GM12892 (cell line): ENCODE data around the gene INTS6. TPM values are rescaled to one million over a fixed set of nuclear protein-coding genes. Genes with fewer than 3 reads are reported as not detected.
A peak's percentile ranks its signal among the peaks of the same experiment; 100 is the strongest.

ENCODE experiments used
- DNase-seq: peaks from one replicate; pipeline ENCODE4 v3.0.0; 2011; ENCODE audit not compliant: insufficient read length
- FAIRE-seq: peaks from 2 replicates; lab custom pipeline; 2011; peaks lifted over from hg19 to GRCh38; lab: Jason Lieb, UNC
- POLR2A ChIP-seq: IDR thresholded peaks from 2 replicates; pipeline ENCODE4 v1.6.1; 2011; ENCODE audit warnings: low read depth, low read length, control low read depth
- POLR2AphosphoS5 ChIP-seq: IDR thresholded peaks from 2 replicates; pipeline ENCODE4 v1.6.1; 2011; ENCODE audit warnings: low read depth, low read length, control low read depth
- TAF1 ChIP-seq: IDR thresholded peaks from 2 replicates; pipeline ENCODE4 v1.6.1; 2011; ENCODE audit warnings: low read depth, mild to moderate bottlenecking, control low read depth, low read length, borderline replicate concordance
- polyA plus RNA-seq: library from polyadenylated mRNA; unstranded; fragments of >200 nt; gene quantifications from one replicate; pipeline ENCODE4 v1.2.1, GENCODE V29; 2012; ENCODE audit warnings: missing spikeins, inconsistent platforms; ENCODE audit not compliant: missing spikeins

Gene INTS6, protein sequence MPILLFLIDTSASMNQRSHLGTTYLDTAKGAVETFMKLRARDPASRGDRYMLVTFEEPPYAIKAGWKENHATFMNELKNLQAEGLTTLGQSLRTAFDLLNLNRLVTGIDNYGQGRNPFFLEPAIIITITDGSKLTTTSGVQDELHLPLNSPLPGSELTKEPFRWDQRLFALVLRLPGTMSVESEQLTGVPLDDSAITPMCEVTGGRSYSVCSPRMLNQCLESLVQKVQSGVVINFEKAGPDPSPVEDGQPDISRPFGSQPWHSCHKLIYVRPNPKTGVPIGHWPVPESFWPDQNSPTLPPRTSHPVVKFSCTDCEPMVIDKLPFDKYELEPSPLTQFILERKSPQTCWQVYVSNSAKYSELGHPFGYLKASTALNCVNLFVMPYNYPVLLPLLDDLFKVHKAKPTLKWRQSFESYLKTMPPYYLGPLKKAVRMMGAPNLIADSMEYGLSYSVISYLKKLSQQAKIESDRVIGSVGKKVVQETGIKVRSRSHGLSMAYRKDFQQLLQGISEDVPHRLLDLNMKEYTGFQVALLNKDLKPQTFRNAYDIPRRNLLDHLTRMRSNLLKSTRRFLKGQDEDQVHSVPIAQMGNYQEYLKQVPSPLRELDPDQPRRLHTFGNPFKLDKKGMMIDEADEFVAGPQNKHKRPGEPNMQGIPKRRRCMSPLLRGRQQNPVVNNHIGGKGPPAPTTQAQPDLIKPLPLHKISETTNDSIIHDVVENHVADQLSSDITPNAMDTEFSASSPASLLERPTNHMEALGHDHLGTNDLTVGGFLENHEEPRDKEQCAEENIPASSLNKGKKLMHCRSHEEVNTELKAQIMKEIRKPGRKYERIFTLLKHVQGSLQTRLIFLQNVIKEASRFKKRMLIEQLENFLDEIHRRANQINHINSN
- 31.6 TPM for polyA plus RNA-seq

DNA sequence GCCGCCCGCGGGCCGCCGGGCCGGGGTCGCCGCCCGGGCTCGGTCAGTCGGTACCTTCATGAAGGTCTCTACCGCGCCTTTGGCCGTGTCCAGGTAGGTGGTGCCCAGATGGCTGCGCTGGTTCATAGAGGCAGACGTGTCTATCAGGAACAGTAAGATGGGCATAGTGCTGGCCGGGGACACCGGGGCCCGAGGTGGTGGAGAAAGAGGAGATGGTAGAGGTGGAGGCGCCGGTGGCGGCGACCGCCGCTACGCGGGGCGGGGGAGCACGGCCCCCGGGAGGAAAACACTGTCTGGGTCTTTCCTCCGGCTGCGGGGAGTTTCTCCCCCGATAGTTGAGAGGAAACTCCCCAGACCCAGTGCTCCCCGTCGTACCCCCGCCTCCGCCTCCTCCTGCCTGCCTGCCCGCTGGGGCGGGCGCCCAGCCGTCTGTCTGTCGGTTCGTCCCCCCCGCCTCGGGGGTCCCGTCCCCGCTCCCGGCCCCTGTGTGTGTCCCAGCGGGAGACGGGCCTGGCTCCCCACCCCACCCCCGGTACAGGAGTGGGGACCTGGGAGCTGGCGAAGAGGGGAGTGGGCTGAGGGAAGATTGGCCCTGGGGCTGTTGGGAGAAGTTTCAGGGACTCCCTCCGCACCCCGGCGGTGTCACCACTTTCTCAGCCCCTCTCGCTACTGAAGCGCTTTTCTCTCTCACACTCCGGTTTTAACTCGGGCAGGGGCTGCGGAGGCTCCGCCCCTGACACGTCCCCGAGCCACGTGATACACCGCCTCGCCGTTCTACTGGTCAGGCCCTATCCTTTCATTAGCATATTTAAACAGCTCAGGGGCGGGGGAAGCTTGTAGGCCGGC, at the start of gene INTS6:
Gene INTS6, minus strand, starts transcription at position 676 of the 846 bp plus-strand sequence. Its CDS starts 511 bp downstream, at position 165.
- DNase-seq (peak; percentile 71), FAIRE-seq (peak; percentile 99)
- TF ChIP-seq TAF1 (peak; percentile 98), POLR2A (peak; percentile 100), POLR2AphosphoS5 (peak; percentile 100)

DNA sequence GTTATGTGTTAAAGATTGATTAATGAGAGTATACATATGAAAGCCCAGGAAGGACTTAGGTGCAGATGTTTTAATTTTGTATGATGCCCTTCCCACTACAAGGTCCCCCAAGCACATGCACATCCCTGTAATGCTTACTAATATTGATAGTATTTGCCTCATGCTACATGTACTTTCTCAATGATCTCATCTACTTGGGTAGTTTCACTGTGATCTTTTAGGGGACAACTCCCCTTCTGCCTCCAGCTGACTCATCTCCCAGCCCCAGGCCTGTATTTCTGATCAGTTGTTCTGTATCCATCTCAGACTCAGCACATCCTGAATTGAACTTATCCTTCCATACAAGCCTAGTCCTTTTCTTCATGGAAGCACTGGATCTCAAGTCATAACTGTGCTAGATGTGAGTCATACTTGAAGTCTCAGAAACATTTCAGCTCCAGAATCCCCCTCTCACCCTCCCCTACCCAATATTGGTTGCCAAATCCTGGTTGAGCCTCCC, 49.4 kb upstream of the INTS6 start:
- TF ChIP-seq TAF1 (no peak), POLR2A (no peak), POLR2AphosphoS5 (no peak)
- FAIRE-seq (peak; percentile 88), DNase-seq (peak; percentile 29)

DNA sequence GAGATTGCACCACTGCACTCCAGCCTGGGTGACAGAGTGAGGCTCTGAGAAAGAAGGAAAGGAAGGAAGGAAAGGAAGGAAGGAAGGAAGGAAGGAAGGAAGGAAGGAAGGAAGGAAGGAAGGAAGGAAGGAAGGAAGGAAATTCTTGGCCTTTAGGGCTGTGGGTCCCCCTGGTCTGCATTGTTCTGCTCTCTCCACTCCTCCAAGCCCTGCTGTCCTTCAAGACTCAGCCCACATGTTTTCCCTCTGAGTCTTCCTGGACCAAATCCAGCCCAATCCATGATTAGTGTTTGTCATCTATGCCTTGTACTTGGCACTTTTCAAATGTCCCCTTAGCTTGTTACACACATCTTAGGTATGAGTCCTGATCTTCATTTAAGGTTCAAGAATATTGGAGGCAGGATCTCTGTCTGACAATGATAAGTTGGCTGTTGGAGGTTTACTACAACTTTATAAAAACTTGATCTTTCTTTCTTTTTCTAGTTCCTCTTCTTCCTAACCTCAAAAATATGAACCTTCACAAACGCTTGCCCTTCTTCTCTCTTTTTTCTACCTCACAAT, 48.8 kb upstream of the INTS6 start:
- TF ChIP-seq POLR2AphosphoS5 (no peak), TAF1 (no peak), POLR2A (no peak)
- no peak for FAIRE-seq
- DNase-seq: no peak

DNA sequence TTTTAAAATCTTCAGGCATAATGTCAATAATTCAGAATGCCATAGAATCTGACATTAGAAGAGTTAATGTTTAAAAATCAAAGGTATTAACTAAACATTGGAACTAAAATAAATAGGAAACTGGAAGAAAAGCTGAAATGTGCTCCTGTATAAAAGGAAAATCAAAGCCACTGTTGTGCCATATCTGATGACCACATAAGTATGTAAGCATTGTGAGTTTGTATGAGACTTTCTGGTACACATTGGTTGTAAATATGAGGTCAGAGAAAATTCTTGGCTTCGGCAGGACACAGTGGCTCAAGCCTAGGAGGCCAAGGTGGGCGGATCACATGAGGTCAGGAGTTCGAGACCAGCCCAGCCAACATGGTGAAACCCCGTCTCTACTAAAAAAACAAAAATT, 48.3 kb upstream of the INTS6 start:
- no peak for TF ChIP-seq POLR2A
- no peak for TF ChIP-seq TAF1
- TF ChIP-seq POLR2AphosphoS5: no peak
- FAIRE-seq (no peak), DNase-seq (no peak)

DNA sequence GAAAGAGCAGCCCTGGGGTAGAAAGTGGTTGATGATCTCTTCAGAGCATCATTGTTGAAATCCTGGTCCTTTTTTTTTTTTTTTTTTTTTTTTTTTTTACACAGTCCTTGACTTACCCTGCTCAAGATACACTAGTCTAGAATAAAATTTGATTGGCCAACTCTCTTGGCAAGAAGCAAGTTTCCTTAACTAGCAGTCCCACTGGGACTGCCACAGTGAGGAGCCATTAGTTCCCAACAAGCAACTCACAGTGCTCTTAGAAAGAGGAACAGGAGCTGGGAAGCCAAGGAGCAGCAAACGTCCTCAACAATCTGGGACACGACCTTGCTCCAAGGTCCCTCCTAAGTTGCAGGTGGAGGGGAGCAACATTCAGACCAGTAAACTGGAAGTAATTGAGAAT, 47.9 kb upstream of the INTS6 start:
- TF ChIP-seq POLR2AphosphoS5 (no peak), POLR2A (no peak), TAF1 (no peak)
- FAIRE-seq (no peak), DNase-seq (no peak)

DNA sequence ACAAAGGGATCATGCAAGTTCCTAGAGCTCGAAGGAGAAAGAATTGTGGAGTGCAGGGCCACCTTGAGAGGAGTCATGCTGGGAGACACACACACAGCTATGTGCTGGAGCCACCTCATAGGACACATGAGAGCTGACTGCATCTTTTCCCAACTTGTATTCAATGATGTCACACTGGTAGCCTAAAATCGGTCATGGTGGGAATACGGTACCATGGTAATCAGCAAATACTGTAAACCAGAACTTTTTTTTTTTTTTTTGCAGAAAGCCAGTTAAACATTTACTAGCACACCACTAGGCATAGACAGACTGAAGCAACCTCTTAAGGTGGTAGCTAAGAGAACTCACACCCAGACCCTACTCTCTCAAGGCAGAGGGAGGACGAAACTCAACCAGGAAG, 47.0 kb upstream of the INTS6 start:
- FAIRE-seq: no peak

DNA sequence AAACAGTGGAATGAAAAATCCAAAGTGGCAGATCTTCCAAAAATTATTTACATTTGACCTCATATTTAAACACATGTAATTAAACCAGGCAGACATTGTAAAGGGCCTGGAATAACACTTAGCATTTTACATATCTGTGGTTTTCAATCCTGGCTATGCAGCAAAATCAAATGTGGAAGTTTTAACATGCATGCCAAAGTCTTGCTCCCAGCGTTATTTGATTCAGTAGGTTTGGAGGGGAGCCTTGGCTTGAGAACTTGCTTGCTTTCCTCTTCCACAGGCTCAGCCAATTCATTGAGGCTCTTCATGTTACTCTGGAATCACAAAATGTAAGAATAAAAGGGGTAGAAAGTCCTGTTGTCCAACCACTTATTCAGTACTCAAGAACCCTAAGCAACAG, 42.5 kb upstream of the INTS6 start:
- no peak for FAIRE-seq
- TF ChIP-seq POLR2AphosphoS5 (no peak), POLR2A (no peak), TAF1 (no peak)
- no peak for DNase-seq

More for the DNA sequence above, 47.0 kb upstream of the INTS6 start:
- TF ChIP-seq TAF1: no peak
- no peak for TF ChIP-seq POLR2AphosphoS5
- no peak for TF ChIP-seq POLR2A
- no peak for DNase-seq

DNA sequence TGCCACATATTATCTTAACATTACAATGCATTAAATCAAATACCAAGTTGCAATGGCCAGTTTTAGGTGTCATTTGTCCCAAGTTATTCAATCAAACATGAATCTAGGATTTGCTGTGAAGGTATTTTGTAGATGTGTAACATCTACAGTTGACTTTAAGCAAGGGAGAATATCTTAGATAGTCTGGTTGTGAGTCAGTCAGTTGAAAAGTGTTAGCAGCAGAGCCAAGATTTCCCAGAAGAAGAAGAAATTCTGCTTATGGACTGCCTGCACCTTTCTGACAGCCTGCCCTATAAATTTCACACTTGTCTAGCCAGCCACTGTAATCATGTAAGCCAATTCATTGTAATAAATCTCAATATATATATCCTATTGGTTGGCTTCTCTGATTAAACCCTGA, 41.3 kb upstream of the INTS6 start:
- no peak for FAIRE-seq
- no peak for DNase-seq
- TF ChIP-seq POLR2AphosphoS5 (no peak), POLR2A (no peak), TAF1 (no peak)

DNA sequence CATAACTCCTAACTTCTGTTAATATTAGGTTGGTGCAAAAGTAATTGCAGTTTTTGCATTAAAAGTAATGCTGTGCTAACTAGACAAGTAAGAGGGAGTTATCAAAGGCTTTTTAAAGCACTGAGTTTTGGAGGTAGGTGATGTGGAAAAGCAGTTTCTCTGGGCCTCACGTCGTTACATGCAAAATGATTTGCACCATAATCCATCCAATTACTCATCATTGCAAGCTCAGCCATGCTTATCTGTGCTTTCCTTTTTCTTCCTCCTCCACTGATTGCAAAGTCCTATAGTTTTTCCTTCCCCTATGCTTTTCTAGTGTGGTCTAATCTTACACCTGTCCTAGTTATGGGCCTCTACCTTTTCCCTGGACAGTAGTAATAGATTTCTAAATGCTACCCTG, 35.4 kb upstream of the INTS6 start:
- no peak for FAIRE-seq
- no peak for DNase-seq
- TF ChIP-seq POLR2A (no peak), POLR2AphosphoS5 (no peak), TAF1 (no peak)

DNA sequence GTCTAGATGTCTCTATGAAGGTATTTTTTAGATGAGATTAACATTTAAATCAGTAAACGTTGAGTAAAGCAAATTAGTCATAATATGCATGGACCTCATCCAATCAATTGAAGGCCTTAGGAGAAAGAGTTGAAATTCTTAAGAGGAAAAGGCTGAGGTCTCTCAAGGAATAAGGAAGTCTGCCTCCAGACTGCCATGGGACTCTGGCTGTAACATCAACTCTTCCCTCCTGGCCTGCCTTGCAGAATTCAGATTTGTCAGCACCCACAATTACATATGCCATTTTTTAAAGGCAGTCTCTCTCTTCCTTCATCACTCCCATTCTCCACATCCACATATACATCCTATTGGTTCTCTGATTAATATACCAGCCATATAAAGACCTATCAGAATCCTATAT, 28.8 kb upstream of the INTS6 start:
- FAIRE-seq (no peak), DNase-seq (no peak)
- no peak for TF ChIP-seq TAF1
- no peak for TF ChIP-seq POLR2A
- no peak for TF ChIP-seq POLR2AphosphoS5

DNA sequence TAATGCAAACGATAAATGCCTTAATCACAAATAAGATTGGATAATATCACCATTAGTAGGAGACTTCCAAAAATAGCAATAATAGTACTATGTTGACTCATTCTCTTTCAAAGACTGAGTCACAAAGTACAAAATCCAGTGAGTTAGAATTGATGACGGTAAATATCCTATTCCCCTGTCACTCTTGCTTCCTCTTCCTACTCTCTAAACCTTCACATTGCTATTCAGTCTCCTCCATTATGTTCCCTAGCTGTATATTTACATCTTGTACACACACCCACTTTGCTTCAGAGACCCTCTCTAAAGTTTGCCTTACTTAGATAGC, 26.3 kb upstream of the INTS6 start:
- FAIRE-seq (peak; percentile 48), DNase-seq (no peak)

More for the DNA sequence above, 26.3 kb upstream of the INTS6 start:
- TF ChIP-seq POLR2A: no peak
- TF ChIP-seq POLR2AphosphoS5: no peak
- no peak for TF ChIP-seq TAF1
